Progenitor cell of endocrine pancreas (in vitro differentiated cells): ENCODE measurements around the gene NPC1. TPM values are rescaled to one million over a fixed set of nuclear protein-coding genes. Genes with fewer than 3 reads are reported as not detected.

Source experiments
- DNase-seq: peaks from one replicate; pipeline ENCODE4 v3.0.0; 2021; ENCODE audit warnings: low spot score; ENCODE audit not compliant: unreplicated experiment
- H3K27ac Mint-ChIP-seq: 2 replicates; pipeline ENCODE4 v1.8.0; 2021; ENCODE audit warnings: mild to moderate bottlenecking, moderate library complexity, mixed read lengths
- H3K27me3 Mint-ChIP-seq: 2 replicates; pipeline ENCODE4 v1.8.0; 2021; ENCODE audit warnings: mixed read lengths
- H3K36me3 Mint-ChIP-seq: 2 replicates; pipeline ENCODE4 v1.8.0; 2022; ENCODE audit warnings: mixed read lengths; ENCODE audit not compliant: insufficient read depth
- H3K4me1 Mint-ChIP-seq: 2 replicates; pipeline ENCODE4 v1.8.0; 2021; ENCODE audit warnings: low read depth, mixed read lengths
- H3K4me3 Mint-ChIP-seq: 2 replicates; pipeline ENCODE4 v1.8.0; 2021; ENCODE audit warnings: low read depth, mild to moderate bottlenecking, moderate library complexity, mixed read lengths
- H3K9me3 Mint-ChIP-seq: 2 replicates; pipeline ENCODE4 v1.8.0; 2021; ENCODE audit warnings: low read depth, mixed read lengths
- CTCF ChIP-seq: fragments of 200-600 bp; sonication (generic); IDR thresholded peaks from one replicate; pipeline ENCODE4 v1.5.0; 2021; ENCODE audit warnings: antibody characterized with exemption, mild to moderate bottlenecking; ENCODE audit not compliant: unreplicated experiment
- total RNA-seq: library from RNA; stranded (reverse); gene quantifications from 2 replicates; pipeline ENCODE4 v1.2.1, GENCODE V29; 2021

The NPC1 gene
- total RNA-seq, 1 donor from 2014 or later: 35.1 TPM

GRCh38 chr18:23539911-23540525 lies 46.3 kb downstream of the NPC1 start:
- no peaks in the 10 kb centered on the region for H3K27me3 Mint-ChIP-seq
- no peaks in the 10 kb centered on the region for H3K4me1 Mint-ChIP-seq
- no peak for TF ChIP-seq CTCF
- no peaks in the 10 kb centered on the region for H3K9me3 Mint-ChIP-seq
- no peak overlapping the region for H3K4me3 Mint-ChIP-seq
- H3K27ac Mint-ChIP-seq: no peak overlapping the region
- H3K36me3 Mint-ChIP-seq: peaks cover 28% of the 10 kb centered on the region
- no peak for DNase-seq

GRCh38 chr18:23539296-23539695 lies 47.0 kb downstream of the NPC1 start:
- no peaks in the 10 kb centered on the region for H3K27me3 Mint-ChIP-seq
- DNase-seq: no peak
- no peak overlapping the region for H3K4me3 Mint-ChIP-seq
- TF ChIP-seq CTCF: no peak
- no peaks in the 10 kb centered on the region for H3K4me1 Mint-ChIP-seq
- peaks cover 28% of the 10 kb centered on the region for H3K36me3 Mint-ChIP-seq
- H3K27ac Mint-ChIP-seq: no peak overlapping the region
- H3K9me3 Mint-ChIP-seq: no peaks in the 10 kb centered on the region

- H3K4me3 Mint-ChIP-seq: no peak overlapping the region
- H3K27me3 Mint-ChIP-seq: no peaks in the 10 kb centered on the region
- H3K36me3 Mint-ChIP-seq: peaks cover 25% of the 10 kb centered on the region
These were observed 47.4 kb downstream of the NPC1 start for GRCh38 chr18:23538870-23539269.

GRCh38 chr18:23538001-23538400 lies 48.3 kb downstream of the NPC1 start:
- H3K4me3 Mint-ChIP-seq: no peak overlapping the region
- H3K27ac Mint-ChIP-seq: no peak overlapping the region
- H3K9me3 Mint-ChIP-seq: no peaks in the 10 kb centered on the region
- no peaks in the 10 kb centered on the region for H3K4me1 Mint-ChIP-seq
- peaks cover 25% of the 10 kb centered on the region for H3K36me3 Mint-ChIP-seq
- H3K27me3 Mint-ChIP-seq: no peaks in the 10 kb centered on the region
- no peak for TF ChIP-seq CTCF
- DNase-seq: no peak

More at GRCh38 chr18:23538870-23539269, 47.4 kb downstream of the NPC1 start:
- Mint-ChIP-seq H3K9me3 (no peaks in the 10 kb centered on the region), H3K4me1 (no peaks in the 10 kb centered on the region), H3K27ac (no peak overlapping the region)
- no peak for TF ChIP-seq CTCF
- DNase-seq: no peak

GRCh38 chr18:23537274-23537673 lies 49.0 kb downstream of the NPC1 start:
- Mint-ChIP-seq H3K27ac (no peak overlapping the region), H3K27me3 (no peaks in the 10 kb centered on the region), H3K36me3 (peaks cover 29% of the 10 kb centered on the region), H3K4me1 (no peaks in the 10 kb centered on the region), H3K4me3 (no peak overlapping the region), H3K9me3 (no peaks in the 10 kb centered on the region)
- no peak for TF ChIP-seq CTCF
- no peak for DNase-seq
